GM19099 (cell line): Measurements from ENCODE around the gene CLMP.

Source experiments
- POLR2A ChIP-seq: IDR thresholded peaks from 3 replicates; pipeline ENCODE4 v1.6.1; 2011; ENCODE audit warnings: low read depth; ENCODE audit not compliant: insufficient read length; ENCODE audit errors: extremely low read depth

The CLMP gene

GRCh38 chr11:123164732-123165450 lies 30.2 kb downstream of the CLMP start:
- TF ChIP-seq POLR2A = no peak

- no peak for TF ChIP-seq POLR2A
These were observed 31.4 kb downstream of the CLMP start for GRCh38 chr11:123163621-123164020.

GRCh38 chr11:123161376-123162030 lies 33.5 kb downstream of the CLMP start:
- TF ChIP-seq POLR2A = no peak

GRCh38 chr11:123159183-123159857 lies 35.7 kb downstream of the CLMP start:
- no peak for TF ChIP-seq POLR2A

- no peak for TF ChIP-seq POLR2A
These were observed 36.7 kb downstream of the CLMP start for GRCh38 chr11:123158033-123159003.

- no peak for TF ChIP-seq POLR2A
These were observed 42.1 kb downstream of the CLMP start for GRCh38 chr11:123152951-123153350.

GRCh38 chr11:123151796-123152195 lies 43.3 kb downstream of the CLMP start:
- no peak for TF ChIP-seq POLR2A

GRCh38 chr11:123151366-123151765 lies 43.7 kb downstream of the CLMP start:
- no peak for TF ChIP-seq POLR2A

GRCh38 chr11:123150882-123151281 lies 44.2 kb downstream of the CLMP start:
- TF ChIP-seq POLR2A = no peak

GRCh38 chr11:123148965-123149364 lies 46.1 kb downstream of the CLMP start:
- no peak for TF ChIP-seq POLR2A

GRCh38 chr11:123145661-123146060 lies 49.4 kb downstream of the CLMP start:
- no peak for TF ChIP-seq POLR2A

GRCh38 chr11:123145220-123145619 lies 49.8 kb downstream of the CLMP start:
- TF ChIP-seq POLR2A = no peak

GRCh38 chr11:123144707-123145106 lies 50.3 kb downstream of the CLMP start:
- no peak for TF ChIP-seq POLR2A

GRCh38 chr11:123143921-123144320 lies 51.1 kb downstream of the CLMP start:
- TF ChIP-seq POLR2A = no peak

GRCh38 chr11:123143476-123143875 lies 51.6 kb downstream of the CLMP start:
- TF ChIP-seq POLR2A = no peak
